SU-DHL-6 (cell line): ENCODE measurements around the gene ATF6.

ENCODE experiments used
- H2AFZ ChIP-seq: fragments of 200-600 bp; sonication (generic); 2 replicates; pipeline ENCODE4 v1.6.1; 2014; ENCODE audit warnings: low read depth, mild to moderate bottlenecking, moderate library complexity, mixed read lengths, antibody characterized with exemption, low read length; ENCODE audit not compliant: severe bottlenecking
- H3F3A ChIP-seq: fragments of 200-600 bp; shearing (Covaris generic); 2 replicates; pipeline ENCODE4 v1.6.0; 2016; ENCODE audit warnings: antibody characterized with exemption, mild to moderate bottlenecking; ENCODE audit not compliant: insufficient read depth
- H3K27ac ChIP-seq: fragments of 200-600 bp; sonication (generic); 2 replicates; pipeline ENCODE4 v1.5.1; 2016; ENCODE audit warnings: low read depth, mild to moderate bottlenecking, low read length, moderate library complexity, mixed read lengths
- H3K27me3 ChIP-seq: fragments of 200-600 bp; sonication (generic), shearing (Covaris generic); 2 replicates; pipeline ENCODE4 v1.6.0; 2014; ENCODE audit warnings: mild to moderate bottlenecking, low read length
- H3K36me3 ChIP-seq: fragments of 200-600 bp; sonication (generic); 2 replicates; pipeline ENCODE4 v1.6.1; 2014; ENCODE audit warnings: mild to moderate bottlenecking, low read length, mixed read lengths
- H3K4me2 ChIP-seq: fragments of 300-600, 200-600 bp; shearing (Covaris generic), sonication (generic); 2 replicates; pipeline ENCODE4 v1.6.0; 2014; ENCODE audit warnings: low read length, low read depth, mild to moderate bottlenecking; ENCODE audit not compliant: poor library complexity, severe bottlenecking
- H3K4me3 ChIP-seq: fragments of 200-600 bp; sonication (generic); 2 replicates; pipeline ENCODE4 v1.5.1; 2014; ENCODE audit warnings: antibody characterized with exemption, low read length, mild to moderate bottlenecking, mixed read lengths; ENCODE audit not compliant: insufficient read depth, poor library complexity, severe bottlenecking
- H3K79me2 ChIP-seq: fragments of 200-600 bp; sonication (generic); 2 replicates; pipeline ENCODE4 v1.6.1; 2014; ENCODE audit warnings: mild to moderate bottlenecking, low read length, moderate library complexity; ENCODE audit not compliant: insufficient read depth
- H3K9ac ChIP-seq: fragments of 200-600 bp; sonication (generic); 2 replicates; pipeline ENCODE4 v1.7.0; 2014; ENCODE audit warnings: mild to moderate bottlenecking, low read length
- H3K9me2 ChIP-seq: fragments of 200-600 bp; sonication (generic); replicated peaks from 2 replicates; pipeline ENCODE4 v1.6.1; 2014; ENCODE audit warnings: low read length; ENCODE audit not compliant: insufficient read depth
- H3K9me3 ChIP-seq: fragments of 200-600 bp; sonication (generic); 2 replicates; pipeline ENCODE4 v1.6.1; 2014; ENCODE audit warnings: low read length, mixed read lengths; ENCODE audit not compliant: insufficient read depth
- H4K20me1 ChIP-seq: fragments of 200-600 bp; sonication (generic); 2 replicates; pipeline ENCODE4 v1.6.1; 2014; ENCODE audit warnings: low read depth, mild to moderate bottlenecking, antibody characterized with exemption, low read length, moderate library complexity, mixed read lengths
- CTCF ChIP-seq: fragments of 200-600 bp; sonication (generic); IDR thresholded peaks from one replicate; pipeline ENCODE4 v1.5.1; 2017; ENCODE audit warnings: antibody characterized with exemption, mild to moderate bottlenecking, low read length, moderate library complexity; ENCODE audit not compliant: insufficient read depth, poor library complexity, severe bottlenecking
- EZH2phosphoT487 ChIP-seq: fragments of 200-600 bp; sonication (generic), shearing (Covaris generic); conservative IDR thresholded peaks from 2 replicates; pipeline ENCODE4 v1.6.1; 2018; ENCODE audit warnings: mild to moderate bottlenecking, antibody characterized with exemption, low read length, moderate library complexity, mixed read lengths

The ATF6 gene

GRCh38 chr1:161770250-161770649 lies 4.1 kb downstream of the ATF6 start:
- H3K4me2 ChIP-seq, result no peak overlapping the region
- H3K79me2 ChIP-seq, result peaks cover 88% of the 10 kb centered on the region
- no peaks in the 10 kb centered on the region for H4K20me1 ChIP-seq
- no peaks in the 10 kb centered on the region for H3K27me3 ChIP-seq
- H2AFZ ChIP-seq, result no peak overlapping the region
- H3K27ac ChIP-seq, result no peak overlapping the region
- no peaks in the 10 kb centered on the region for H3K36me3 ChIP-seq
- H3K4me3 ChIP-seq, result no peak overlapping the region
- no peaks in the 10 kb centered on the region for H3F3A ChIP-seq
- no peaks in the 10 kb centered on the region for H3K9me2 ChIP-seq
- no peak overlapping the region for H3K9ac ChIP-seq
- TF ChIP-seq CTCF (no peak), EZH2phosphoT487 (no peak)
- H3K9me3 ChIP-seq, result no peaks in the 10 kb centered on the region

- Histone ChIP-seq H3K4me2 (no peak overlapping the region), H3K4me3 (no peak overlapping the region), H3K9me2 (no peaks in the 10 kb centered on the region), H3K9ac (no peak overlapping the region), H3K27ac (no peak overlapping the region), H3K9me3 (no peaks in the 10 kb centered on the region), H2AFZ (no peak overlapping the region), H4K20me1 (no peaks in the 10 kb centered on the region; the same call in 1 of the 2 replicates), H3F3A (no peaks in the 10 kb centered on the region), H3K27me3 (no peaks in the 10 kb centered on the region), H3K79me2 (peaks cover 96% of the 10 kb centered on the region), H3K36me3 (no peaks in the 10 kb centered on the region)
- no peak for TF ChIP-seq EZH2phosphoT487
- TF ChIP-seq CTCF, result no peak
These were observed 5.0 kb downstream of the ATF6 start for GRCh38 chr1:161771161-161771560.

GRCh38 chr1:161771973-161772372 lies 5.9 kb downstream of the ATF6 start:
- no peaks in the 10 kb centered on the region; the same call in 1 of the 2 replicates for H4K20me1 ChIP-seq
- H3K9me2 ChIP-seq, result no peaks in the 10 kb centered on the region
- no peaks in the 10 kb centered on the region for H3F3A ChIP-seq
- H3K4me3 ChIP-seq, result no peak overlapping the region
- H3K9me3 ChIP-seq, result no peaks in the 10 kb centered on the region
- H3K79me2 ChIP-seq, result peaks cover 96% of the 10 kb centered on the region
- no peak overlapping the region for H2AFZ ChIP-seq
- no peak overlapping the region for H3K4me2 ChIP-seq
- H3K27ac ChIP-seq, result no peak overlapping the region
- TF ChIP-seq EZH2phosphoT487, result no peak
- TF ChIP-seq CTCF, result no peak
- H3K27me3 ChIP-seq, result no peaks in the 10 kb centered on the region
- H3K9ac ChIP-seq, result no peak overlapping the region
- H3K36me3 ChIP-seq, result no peaks in the 10 kb centered on the region
